HG03460 (cell line): ENCODE results near the gene ITGBL1.

Source experiments
- ATAC-seq: cut with Tn5 transposase; IDR thresholded peaks from one replicate; pipeline ENCODE4 v1.9.1; 2021; ENCODE audit not compliant: unreplicated experiment

ITGBL1 gene

GRCh38 chr13:101555610-101556009, 103.1 kb downstream of the ITGBL1 start:
- no peak for ATAC-seq

- ATAC-seq, result no peak
Observed at GRCh38 chr13:101556676-101557123, 104.2 kb downstream of the ITGBL1 start.

GRCh38 chr13:101565317-101565716, 112.8 kb downstream of the ITGBL1 start:
- ATAC-seq, result no peak

GRCh38 chr13:101567841-101568240, 115.4 kb downstream of the ITGBL1 start:
- no peak for ATAC-seq

GRCh38 chr13:101569807-101570206, 117.3 kb downstream of the ITGBL1 start:
- ATAC-seq, result no peak

GRCh38 chr13:101570410-101570809, 117.9 kb downstream of the ITGBL1 start:
- no peak for ATAC-seq

GRCh38 chr13:101572456-101572855, 120.0 kb downstream of the ITGBL1 start:
- ATAC-seq, result no peak

- no peak for ATAC-seq
Observed at GRCh38 chr13:101575581-101575980, 123.1 kb downstream of the ITGBL1 start.

- no peak for ATAC-seq
Observed at GRCh38 chr13:101576455-101576854, 124.0 kb downstream of the ITGBL1 start.

GRCh38 chr13:101576977-101577376, 124.5 kb downstream of the ITGBL1 start:
- ATAC-seq, result no peak

- ATAC-seq, result no peak
Observed at GRCh38 chr13:101579281-101579802, 126.9 kb downstream of the ITGBL1 start.

GRCh38 chr13:101584331-101584730, 131.9 kb downstream of the ITGBL1 start:
- ATAC-seq, result no peak

- no peak for ATAC-seq
Observed at GRCh38 chr13:101590479-101590878, 138.0 kb downstream of the ITGBL1 start.

- ATAC-seq, result no peak
Observed at GRCh38 chr13:101594936-101595335, 142.5 kb downstream of the ITGBL1 start.

GRCh38 chr13:101596803-101597202, 144.3 kb downstream of the ITGBL1 start:
- ATAC-seq, result no peak

- ATAC-seq, result no peak
Observed at GRCh38 chr13:101611491-101612475, 159.3 kb downstream of the ITGBL1 start.

GRCh38 chr13:101612735-101613134, 160.3 kb downstream of the ITGBL1 start:
- no peak for ATAC-seq

GRCh38 chr13:101614491-101614890, 162.0 kb downstream of the ITGBL1 start:
- ATAC-seq, result no peak

GRCh38 chr13:101618440-101619187, 166.1 kb downstream of the ITGBL1 start:
- ATAC-seq, result no peak

GRCh38 chr13:101621099-101621498, 168.6 kb downstream of the ITGBL1 start:
- ATAC-seq, result no peak

GRCh38 chr13:101623470-101624209, 171.2 kb downstream of the ITGBL1 start:
- no peak for ATAC-seq
